Body of pancreas (tissue), 4 donors: ENCODE results near the gene APCDD1L.

Experiments
- CTCF ChIP-seq, 7 experiments: fragments of 450-650 bp in 4 of 7; fragments of 200-600 bp in 3 of 7; sonication (generic) in 3 of 7; IDR thresholded peaks; one replicate each; pipeline ENCODE4 v1.5.1; 2016 to 2019; ENCODE audit warnings: antibody characterized with exemption in 7 of 7
- POLR2A ChIP-seq, 3 donors: fragments of 450-650 bp; IDR thresholded peaks; one replicate each; pipeline ENCODE4 v1.6.1; 2016; ENCODE audit warnings: antibody characterized with exemption in 3 of 3, mild to moderate bottlenecking in 2 of 3

GRCh38 chr20:58514321-58515232 lies 622 bp downstream of the APCDD1L start:
- no peak for TF ChIP-seq POLR2A (IDR thresholded peaks at IDR 0.05)
- no peak for TF ChIP-seq CTCF (IDR thresholded peaks at IDR 0.05)
